ENCODE data around the gene ZSWIM4.
"Not testable (repeated sequence)": the region's sequence is repeated elsewhere in the genome, so short reads cannot be mapped to it uniquely, and the experiment has no call there.

Gene ZSWIM4

DNA sequence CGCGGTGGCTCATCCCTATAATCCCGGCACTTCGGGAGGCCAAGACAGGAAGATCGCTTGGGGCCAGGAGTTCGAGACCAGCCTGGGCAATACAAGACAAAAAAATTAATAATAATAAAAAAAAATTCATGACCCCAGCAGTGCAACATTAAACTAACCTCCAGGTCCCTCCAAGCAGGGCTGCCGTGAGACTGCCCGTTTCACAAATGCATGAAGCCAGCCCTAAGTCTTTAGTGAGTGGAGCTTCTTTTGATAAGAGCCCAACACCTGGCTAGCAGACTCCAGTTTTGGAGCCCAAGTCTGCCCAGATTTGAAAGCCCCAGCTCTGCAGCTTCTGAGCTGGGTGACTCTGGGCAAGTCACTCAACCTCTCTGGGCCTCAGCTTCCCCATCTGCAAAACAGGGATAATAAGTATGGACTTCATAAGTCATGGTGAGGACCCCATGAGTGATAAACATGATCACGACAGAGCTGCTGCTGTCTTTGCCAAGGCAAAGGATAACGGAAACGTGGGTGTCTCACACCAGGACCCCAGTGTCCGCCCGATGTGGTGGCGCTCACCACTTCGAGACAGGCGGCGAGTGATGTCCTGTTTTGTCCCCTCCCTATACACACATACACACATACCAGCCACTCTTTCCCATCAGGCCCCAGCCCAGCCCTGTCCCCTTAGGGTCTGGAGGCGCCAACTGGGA is 43.3 kb downstream of the ZSWIM4 start:
- peak; percentile 2 for DNase-seq

GRCh38 chr19:13839130-13839937 is 44.1 kb downstream of the ZSWIM4 start:
- peak; percentile 80 for DNase-seq

GRCh38 chr19:13839938-13840304 is 44.7 kb downstream of the ZSWIM4 start:
- DNase-seq = no peak

DNA sequence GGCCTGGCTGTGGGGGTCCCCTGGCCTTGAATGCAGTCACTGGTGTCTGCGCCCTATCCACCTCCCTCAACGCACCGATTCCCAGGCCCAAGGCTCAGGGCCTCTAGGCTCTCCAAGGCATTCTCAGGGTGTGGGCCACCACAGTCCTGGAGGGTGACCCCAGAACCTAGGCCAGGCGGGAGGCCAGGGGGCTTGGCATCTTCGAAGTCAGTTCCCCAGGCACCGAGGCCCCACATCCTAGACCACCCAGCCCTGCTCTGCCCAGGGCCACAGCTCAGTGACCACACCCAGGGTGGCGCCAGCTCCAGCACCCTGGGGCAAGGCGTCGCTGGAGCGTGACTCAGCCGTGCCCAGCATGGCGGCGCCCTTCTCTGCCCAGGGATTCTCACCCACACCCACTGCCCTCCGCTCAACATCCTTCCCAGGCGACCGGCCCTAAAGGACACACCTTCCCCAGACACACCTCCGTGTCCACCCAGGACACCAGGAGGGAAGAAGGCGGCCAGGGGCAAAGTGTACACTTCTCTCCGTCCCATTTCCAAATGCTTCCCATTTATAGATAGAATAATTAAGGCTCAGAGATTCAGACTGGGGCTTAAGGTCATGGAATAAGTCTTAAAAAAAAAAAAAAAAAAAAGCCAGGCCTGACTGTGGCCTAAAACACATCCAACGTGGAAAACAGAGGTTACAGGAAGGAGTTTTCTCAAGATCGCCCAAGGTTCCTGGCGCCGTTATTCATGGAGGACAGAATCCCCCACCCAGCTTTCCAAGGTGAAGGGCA is 45.3 kb downstream of the ZSWIM4 start:
- DNase-seq = peak; percentile 69

DNA sequence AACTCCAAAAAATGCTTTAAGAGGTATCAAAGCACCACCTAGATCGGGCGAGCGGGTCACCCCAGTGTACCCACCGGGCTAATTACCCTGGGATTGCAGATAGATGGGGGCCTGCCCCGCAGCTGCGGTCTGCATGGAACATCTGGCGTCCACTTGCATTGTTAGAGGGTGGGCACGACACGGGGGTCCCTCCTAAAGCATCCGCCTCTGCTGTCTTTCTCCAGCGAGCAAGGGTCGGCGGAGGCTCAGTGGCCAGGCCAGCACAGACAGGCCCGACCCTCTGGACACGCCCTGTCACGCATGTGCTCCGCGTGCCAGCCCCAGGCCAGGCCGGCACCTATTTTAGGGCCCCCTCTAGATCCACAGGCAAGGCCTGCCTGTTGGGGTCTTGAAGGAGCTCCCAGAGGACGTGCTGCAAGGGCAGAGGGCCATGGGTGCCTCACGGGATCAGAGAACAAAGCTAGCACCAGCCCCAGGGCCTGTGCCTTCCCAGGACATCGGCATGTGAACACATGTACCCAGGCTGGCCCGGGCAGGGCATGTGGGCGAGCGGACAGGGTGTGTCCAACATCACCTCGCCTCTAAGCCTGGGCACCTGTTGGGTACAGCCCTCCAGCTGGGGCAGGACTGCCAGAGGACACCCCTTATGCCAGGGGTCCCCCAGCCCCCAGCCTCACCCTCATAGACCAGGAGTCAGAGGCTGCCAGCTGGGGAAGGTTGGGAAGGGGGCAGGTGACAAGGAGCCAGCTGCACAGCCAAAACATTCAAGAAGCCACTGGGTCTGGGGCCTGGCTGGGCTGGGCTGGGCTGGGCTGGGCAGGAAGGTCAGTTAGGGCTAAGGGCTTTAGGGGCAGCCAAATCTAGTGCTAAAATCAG is 46.1 kb downstream of the ZSWIM4 start:
- DNase-seq = peak; percentile 5

DNA sequence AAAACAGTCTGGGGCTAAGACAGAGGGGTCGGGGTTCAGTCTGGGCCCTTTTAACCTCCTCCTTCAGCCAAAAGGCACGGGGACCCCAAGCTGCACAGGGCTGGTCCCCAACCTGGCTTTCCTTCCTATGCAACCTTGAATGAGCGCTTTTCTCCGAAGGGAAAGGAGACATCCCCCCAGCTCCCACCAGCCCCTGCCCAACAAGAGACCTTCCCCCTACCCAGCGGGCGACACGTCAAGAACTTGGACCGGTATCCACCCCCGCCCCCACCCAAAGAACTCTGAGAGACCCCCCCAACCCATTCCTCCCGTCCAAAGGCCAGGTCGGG is 46.7 kb downstream of the ZSWIM4 start:
- no peak for DNase-seq

DNA sequence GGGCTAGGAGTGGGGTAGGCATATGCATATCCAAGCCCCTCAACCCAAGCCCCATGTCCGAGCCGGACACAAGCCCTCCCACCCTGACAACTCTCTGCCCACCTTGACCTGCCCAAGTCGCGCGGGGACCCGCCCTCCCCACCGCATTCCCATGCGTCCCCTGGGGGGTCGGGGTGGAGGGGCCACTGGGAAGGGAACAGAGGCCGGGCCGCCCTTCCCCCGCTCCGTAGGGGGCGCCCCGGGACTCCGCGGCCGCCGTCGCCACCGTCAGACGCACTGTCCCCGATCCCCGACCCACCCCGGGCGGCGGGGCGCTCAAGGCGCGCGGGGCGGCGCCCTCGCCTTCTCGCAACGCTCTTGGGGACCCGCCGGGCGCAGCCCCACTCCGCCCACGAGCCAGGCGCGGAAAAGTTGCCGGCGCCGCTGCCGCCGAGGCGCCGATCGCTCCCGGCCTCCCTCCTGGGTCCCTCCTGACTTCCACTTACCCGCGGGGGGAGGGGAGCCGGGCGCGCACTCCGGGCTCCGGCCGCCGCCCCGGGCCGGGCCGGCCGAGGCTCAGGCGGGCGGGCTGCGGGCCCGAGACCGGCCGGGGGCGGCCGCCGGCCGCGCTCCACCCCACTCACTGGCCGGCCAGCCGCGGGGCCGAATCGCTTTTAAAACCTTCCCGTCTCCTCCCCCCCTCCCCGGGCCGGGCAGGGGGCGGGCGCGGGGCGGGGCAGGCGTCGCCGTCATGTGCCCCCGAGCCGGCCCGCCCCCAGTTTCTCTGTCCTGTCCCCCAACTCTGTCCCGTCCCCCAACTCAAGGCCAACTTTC is 47.3 kb downstream of the ZSWIM4 start:
- peak; percentile 51 for DNase-seq

GRCh38 chr19:13843104-13843921 is 48.1 kb downstream of the ZSWIM4 start:
- peak; percentile 84 for DNase-seq

- DNase-seq = no peak
Measured at GRCh38 chr19:13844130-13844631, 48.9 kb downstream of the ZSWIM4 start.

- peak; percentile 72 for DNase-seq
Measured at GRCh38 chr19:13846557-13847406, 51.5 kb downstream of the ZSWIM4 start.

GRCh38 chr19:13847407-13848339 is 52.4 kb downstream of the ZSWIM4 start:
- DNase-seq = peak; percentile 89

GRCh38 chr19:13848340-13848677 is 53.1 kb downstream of the ZSWIM4 start:
- no peak for DNase-seq

DNA sequence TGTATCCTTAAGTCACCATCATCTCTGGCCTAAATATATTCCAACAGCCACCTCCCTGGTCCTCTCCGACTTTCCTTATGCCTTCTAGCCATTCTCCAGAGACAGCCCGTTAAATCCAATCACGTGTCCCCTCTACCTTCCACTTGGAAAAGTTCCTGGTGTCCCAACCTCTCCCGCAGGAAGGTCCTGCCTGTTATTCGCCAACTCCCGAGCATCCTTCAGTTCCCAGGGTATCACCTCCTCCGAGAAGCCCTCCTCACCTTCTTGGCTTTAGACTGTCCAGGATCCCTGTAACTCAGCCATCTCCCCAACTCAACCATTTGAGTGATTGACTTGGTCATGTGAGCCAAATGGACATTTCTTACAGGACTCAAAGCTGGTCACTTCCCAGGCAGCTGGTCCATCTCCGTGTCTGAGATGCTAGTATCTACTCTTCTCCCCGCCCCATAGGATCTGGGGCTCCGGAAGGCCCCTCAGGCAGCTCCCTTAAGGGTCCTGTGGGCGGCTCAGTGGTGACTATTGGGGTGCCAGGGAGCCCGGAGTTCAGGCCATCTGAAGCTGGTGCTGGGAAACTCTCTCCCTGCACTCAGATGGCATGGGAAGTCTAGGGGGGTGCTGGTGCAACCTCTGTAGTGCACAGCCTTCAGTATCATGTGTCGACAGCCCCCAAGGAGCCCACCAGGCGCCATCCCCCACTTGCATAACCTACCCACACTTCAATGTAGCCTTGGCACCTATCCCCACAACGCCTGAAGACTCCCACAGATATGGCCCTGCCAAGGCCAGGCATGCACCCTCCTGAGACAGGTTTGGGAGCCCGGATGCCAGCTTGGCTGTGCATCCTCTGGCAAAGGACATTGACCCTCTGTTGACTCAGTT is 53.8 kb downstream of the ZSWIM4 start:
- no peak for DNase-seq

DNA sequence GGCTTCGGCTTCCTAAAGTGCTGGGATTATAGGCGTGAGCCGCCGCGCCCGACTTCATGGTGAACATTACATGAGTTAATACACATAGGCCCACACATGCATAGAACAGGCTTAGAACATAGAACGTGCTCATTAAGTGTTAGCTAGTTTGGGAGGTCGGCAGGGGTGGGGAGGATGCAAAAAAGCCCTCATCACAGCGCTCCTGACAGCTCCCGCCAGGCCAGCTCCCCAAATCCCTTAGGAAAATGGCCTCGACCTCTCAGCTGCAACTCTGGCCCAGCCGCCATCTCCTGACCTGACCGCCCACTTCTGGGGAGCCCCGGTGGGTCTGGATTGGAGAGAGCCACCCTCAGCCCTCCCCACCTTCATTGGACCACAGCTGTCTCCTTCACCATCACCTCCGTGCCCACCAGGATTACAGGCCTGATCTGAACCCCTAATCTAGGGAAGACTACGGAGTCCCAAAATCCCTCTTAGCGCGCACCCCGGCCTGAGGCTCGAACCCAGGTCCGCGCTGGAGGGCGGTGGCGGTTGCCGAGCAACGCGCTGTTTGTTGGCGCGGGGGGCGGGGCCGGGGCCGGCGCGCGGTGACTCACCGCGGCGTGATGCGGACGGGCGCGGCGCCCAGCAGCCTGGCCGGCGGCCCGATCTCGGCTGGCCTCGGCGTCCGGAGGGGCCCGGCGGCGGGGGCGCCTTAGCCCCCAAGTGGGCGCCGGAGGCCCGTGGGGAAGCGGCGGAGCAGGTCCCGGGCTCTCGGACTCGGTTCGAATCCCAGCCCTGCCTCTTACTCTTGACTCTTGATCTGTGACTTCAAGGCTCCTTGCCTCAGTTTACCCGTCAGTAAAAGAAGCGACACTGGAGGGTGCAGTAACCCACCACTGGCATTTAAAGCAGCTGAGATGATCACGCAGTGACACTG is 55.0 kb downstream of the ZSWIM4 start:
- peak; percentile 63 for DNase-seq

GRCh38 chr19:13850910-13851733 is 55.9 kb downstream of the ZSWIM4 start:
- DNase-seq = peak; percentile 92

GRCh38 chr19:13851734-13852114 is 56.5 kb downstream of the ZSWIM4 start:
- DNase-seq = not testable (repeated sequence)
